ENCODE measurements around the gene ZNF319. TPM values are rescaled to one million over a fixed set of nuclear protein-coding genes. Genes with fewer than 3 reads are reported as not detected.
A peak's percentile ranks its signal among the peaks of the same experiment; 100 is the strongest.

The ZNF319 gene
- total and polyA plus RNA-seq, 5 experiments from 2014 or later, result 3.7 to 21.6 (median 10.7) TPM

DNA sequence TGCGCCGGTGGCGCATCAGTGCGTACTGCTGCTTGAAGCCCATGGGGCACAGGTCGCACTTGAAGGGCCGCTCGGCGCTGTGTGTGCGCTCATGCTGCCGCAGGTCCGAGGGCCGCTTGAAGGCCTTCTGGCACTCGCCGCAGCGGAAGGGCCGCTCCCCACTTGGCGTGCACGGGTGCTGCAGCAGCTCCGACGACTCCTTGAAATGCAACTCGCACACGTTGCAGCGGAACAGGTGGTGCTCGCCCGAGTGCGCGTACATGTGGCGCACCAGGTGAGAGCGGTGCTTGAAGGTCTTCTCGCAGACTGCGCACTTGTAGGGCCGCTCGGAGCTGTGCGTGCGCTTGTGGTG, 3.3 kb downstream of the ZNF319 start:
- Mint-ChIP-seq H3K4me3 (peak overlapping the region in 4 of 10 donors; percentile 31 to 84 (median 79)), H3K36me3 (peaks cover 0 to 20% (median 0%) of the 10 kb centered on the region in 3 donors)
- POLR2A ChIA-PET, result interaction anchor here (1.5 to 5.6 kb wide), 2 partner anchors 10 to 307 kb away, joined by 3 to 26 read pairs; no protein-coding TSS in a partner anchor

GRCh38 chr16:57996406-57997175, 3.9 kb downstream of the ZNF319 start:
- Mint-ChIP-seq H3K4me3 (peak overlapping the region in 3 of 10 donors; percentile 29 to 84 (median 31)), H3K4me1 (peaks cover 34 to 70% (median 55%) of the 10 kb centered on the region in 4 donors), H3K9me3 (no peaks in the 10 kb centered on the region), H3K27ac (peak overlapping the region in 4 of 10 donors; percentile 31 to 89 (median 63)), H3K27me3 (no peaks in the 10 kb centered on the region), H3K36me3 (peaks cover 0 to 20% (median 0%) of the 10 kb centered on the region in 3 donors)
- no peak for DNase-seq
- POLR2A ChIA-PET, result interaction anchor here (0.8 to 5.6 kb wide), 2 partner anchors 9 to 133 kb away, joined by 3 to 26 read pairs; partner anchors contain the start of gene CFAP20
- ATAC-seq, result no peak

More for the DNA sequence above, 3.3 kb downstream of the ZNF319 start:
- DNase-seq (no peak), ATAC-seq (no peak)
- Mint-ChIP-seq H3K27me3 (no peaks in the 10 kb centered on the region), H3K9me3 (no peaks in the 10 kb centered on the region), H3K4me1 (peaks cover 37 to 76% (median 60%) of the 10 kb centered on the region in 4 donors), H3K27ac (peak overlapping the region in 8 of 10 donors; percentile 19 to 93 (median 84))

DNA sequence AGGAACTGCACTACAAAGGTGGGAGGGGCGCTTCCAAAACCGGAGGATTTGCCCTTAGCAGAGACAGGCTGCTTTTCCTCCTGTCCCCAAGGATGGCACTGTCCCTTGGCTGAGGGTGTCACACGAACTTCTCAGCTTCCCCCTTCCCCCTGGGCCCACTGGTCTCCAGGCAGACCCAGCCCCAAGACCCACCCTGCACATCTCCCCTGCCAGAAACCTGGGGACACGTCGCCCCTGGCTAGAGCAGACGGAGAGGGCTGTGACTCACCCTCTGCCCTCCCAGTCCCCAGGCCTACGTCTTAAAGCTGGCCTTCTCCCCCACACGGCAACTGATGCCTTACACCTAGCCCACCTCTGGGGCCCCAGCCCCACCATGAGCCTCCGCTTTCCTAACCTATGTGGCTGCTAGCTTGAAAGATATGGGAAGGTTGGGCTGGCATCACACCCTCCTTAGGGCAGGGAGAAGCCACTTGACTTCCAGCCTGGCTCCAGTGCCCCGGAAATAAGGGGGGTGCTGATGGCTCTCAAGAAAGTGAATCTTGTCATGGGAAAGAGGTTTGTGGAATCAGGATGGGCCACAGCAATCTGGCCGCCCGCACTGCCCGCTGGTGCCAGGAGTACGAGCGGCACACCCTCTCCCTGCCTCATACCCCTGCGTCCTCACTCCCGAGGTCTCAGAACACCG, 4.6 kb downstream of the ZNF319 start:
- H3K27me3 Mint-ChIP-seq, result no peaks in the 10 kb centered on the region
- H3K4me1 Mint-ChIP-seq, result peaks cover 29 to 67% (median 50%) of the 10 kb centered on the region in 4 donors
- ATAC-seq, result no peak
- H3K27ac Mint-ChIP-seq, result peak overlapping the region; percentile 24 to 82 (median 74)
- H3K9me3 Mint-ChIP-seq, result no peaks in the 10 kb centered on the region
- H3K36me3 Mint-ChIP-seq, result peaks cover 0 to 20% (median 0%) of the 10 kb centered on the region in 3 donors
- peak overlapping the region in 1 of 10 donors; percentile 9 for H3K4me3 Mint-ChIP-seq
- POLR2A ChIA-PET, result interaction anchor here (0.8 kb wide), 2 partner anchors 9 to 133 kb away, joined by 3 read pairs; partner anchors contain the start of gene CFAP20
- no peak for DNase-seq

GRCh38 chr16:57994778-57995177, 5.7 kb downstream of the ZNF319 start:
- peak overlapping the region in 4 of 10 donors; percentile 7 to 75 (median 32) for H3K4me3 Mint-ChIP-seq
- H3K27me3 Mint-ChIP-seq, result no peaks in the 10 kb centered on the region
- H3K4me1 Mint-ChIP-seq, result peaks cover 31 to 67% (median 50%) of the 10 kb centered on the region in 4 donors
- DNase-seq (peak in 3 of 10 donors; percentile 16 to 21 (median 20)), ATAC-seq (no peak)
- no peaks in the 10 kb centered on the region for H3K9me3 Mint-ChIP-seq
- H3K27ac Mint-ChIP-seq, result peak overlapping the region; percentile 52 to 95 (median 84)
- POLR2A ChIA-PET, result no interaction called here
- peaks cover 0 to 20% (median 0%) of the 10 kb centered on the region in 3 donors for H3K36me3 Mint-ChIP-seq

DNA sequence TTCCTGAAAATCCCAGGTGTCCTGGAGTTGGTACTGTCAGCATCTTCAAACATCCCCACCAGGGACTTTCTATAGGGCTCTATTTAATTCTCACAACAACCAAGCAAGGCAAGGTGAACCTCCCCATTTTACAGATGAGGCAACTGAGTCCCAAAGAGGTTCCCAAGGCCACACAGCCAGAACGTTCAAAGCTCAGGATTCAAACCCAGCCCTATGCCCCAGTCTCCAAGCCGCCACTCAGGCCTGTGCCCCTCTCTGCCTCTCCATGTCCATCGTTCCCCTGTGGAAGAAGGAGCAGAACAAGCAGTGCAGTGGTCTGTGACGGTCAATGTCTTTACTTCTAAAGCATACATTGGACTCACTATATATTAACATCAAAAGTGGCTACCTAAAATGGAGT, 6.1 kb downstream of the ZNF319 start:
- no peak for DNase-seq
- Mint-ChIP-seq H3K4me3 (peak overlapping the region in 4 of 10 donors; percentile 16 to 75 (median 36)), H3K27ac (peak overlapping the region; percentile 52 to 95 (median 84)), H3K9me3 (no peaks in the 10 kb centered on the region), H3K27me3 (no peaks in the 10 kb centered on the region), H3K4me1 (peaks cover 31 to 65% (median 47%) of the 10 kb centered on the region in 4 donors), H3K36me3 (peaks cover 0 to 20% (median 0%) of the 10 kb centered on the region in 3 donors)
- POLR2A ChIA-PET, result no interaction called here
- no peak for ATAC-seq

DNA sequence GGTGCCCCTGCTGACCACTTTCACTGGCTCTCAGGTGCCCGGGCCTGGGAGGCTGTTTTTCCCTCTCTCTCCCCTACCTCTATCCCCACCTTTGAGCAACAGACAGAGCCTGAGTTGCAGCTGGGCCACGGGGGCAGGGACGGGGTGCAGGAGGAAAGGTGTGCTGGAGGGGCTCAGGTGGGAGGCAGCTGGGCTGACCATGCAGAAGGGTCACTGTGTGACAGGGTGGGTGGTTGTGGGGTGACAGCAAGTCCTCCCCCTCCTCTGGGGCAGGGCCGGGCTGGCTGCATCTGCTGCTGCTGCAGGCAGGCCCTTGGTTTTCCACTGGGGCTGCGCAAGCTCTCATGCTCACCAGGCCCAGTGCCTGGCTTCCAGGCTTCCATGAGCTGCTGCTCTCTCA, 6.6 kb downstream of the ZNF319 start:
- peaks cover 27 to 60% (median 43%) of the 10 kb centered on the region in 4 donors for H3K4me1 Mint-ChIP-seq

DNA sequence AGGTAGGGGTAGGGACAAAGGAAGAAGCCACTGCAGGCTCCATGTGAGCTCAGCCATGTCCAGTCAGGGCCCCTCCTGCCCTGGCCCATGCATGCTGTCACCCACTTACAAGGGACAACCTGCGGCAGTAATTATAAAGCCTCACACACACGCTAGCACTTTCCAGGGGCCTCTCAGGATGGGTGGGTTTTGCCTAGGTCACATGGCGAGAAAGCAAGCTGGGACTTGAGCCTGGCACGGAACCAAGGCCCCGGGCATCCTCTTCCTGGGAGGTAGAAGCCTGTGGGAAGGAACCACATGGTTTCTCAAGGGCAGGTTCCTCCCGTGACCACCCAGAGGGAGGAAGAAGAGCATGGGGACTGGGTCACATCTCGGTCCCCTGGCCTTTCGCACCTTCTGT, 7.0 kb downstream of the ZNF319 start:
- POLR2A ChIA-PET, result no interaction called here
- peak overlapping the region in 1 of 10 donors; percentile 71 for H3K4me3 Mint-ChIP-seq
- peaks cover 23 to 56% (median 39%) of the 10 kb centered on the region in 4 donors for H3K4me1 Mint-ChIP-seq
- ATAC-seq (no peak), DNase-seq (no peak)
- H3K27ac Mint-ChIP-seq, result peak overlapping the region in 3 of 10 donors; percentile 3 to 89 (median 75)
- H3K36me3 Mint-ChIP-seq, result peaks cover 0 to 20% (median 0%) of the 10 kb centered on the region in 3 donors
- no peaks in the 10 kb centered on the region for H3K9me3 Mint-ChIP-seq
- no peaks in the 10 kb centered on the region for H3K27me3 Mint-ChIP-seq

More for the DNA sequence above, 6.6 kb downstream of the ZNF319 start:
- DNase-seq (no peak), ATAC-seq (no peak)
- Mint-ChIP-seq H3K36me3 (peaks cover 0 to 20% (median 0%) of the 10 kb centered on the region in 3 donors), H3K27me3 (no peaks in the 10 kb centered on the region), H3K9me3 (no peaks in the 10 kb centered on the region), H3K4me3 (no peak overlapping the region), H3K27ac (peak overlapping the region in 5 of 10 donors; percentile 3 to 90 (median 80))
- POLR2A ChIA-PET, result no interaction called here

DNA sequence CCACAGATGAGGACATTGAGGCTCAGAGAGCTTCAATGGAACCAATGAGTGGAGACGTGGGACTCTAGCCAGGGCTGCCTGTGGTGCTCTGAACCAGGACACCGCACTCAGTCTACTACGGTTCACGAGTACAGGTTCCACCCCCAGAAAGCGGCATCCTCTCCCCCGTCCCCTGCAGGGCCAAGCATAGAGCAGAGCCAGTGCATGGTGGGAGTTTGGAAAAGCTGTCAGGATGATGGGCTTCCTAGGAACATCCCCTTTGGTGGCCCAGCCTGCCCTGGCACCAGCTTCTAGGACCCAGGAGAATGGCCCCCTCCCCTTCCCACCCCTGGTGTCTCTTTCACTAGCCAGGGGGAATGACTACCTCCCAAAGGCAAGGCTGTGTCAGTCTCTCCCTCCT, 8.4 kb downstream of the ZNF319 start:
- Mint-ChIP-seq H3K4me3 (no peak overlapping the region), H3K36me3 (peaks cover 0 to 9% (median 0%) of the 10 kb centered on the region in 3 donors), H3K27me3 (no peaks in the 10 kb centered on the region), H3K9me3 (no peaks in the 10 kb centered on the region), H3K27ac (peak overlapping the region in 6 of 10 donors; percentile 46 to 89 (median 81)), H3K4me1 (peaks cover 19 to 42% (median 28%) of the 10 kb centered on the region in 4 donors)
- ATAC-seq (no peak), DNase-seq (no peak)
- POLR2A ChIA-PET, result interaction anchor here (0.5 to 0.7 kb wide), 2 partner anchors 9 to 26 kb away, joined by 3 read pairs; no protein-coding TSS in a partner anchor

DNA sequence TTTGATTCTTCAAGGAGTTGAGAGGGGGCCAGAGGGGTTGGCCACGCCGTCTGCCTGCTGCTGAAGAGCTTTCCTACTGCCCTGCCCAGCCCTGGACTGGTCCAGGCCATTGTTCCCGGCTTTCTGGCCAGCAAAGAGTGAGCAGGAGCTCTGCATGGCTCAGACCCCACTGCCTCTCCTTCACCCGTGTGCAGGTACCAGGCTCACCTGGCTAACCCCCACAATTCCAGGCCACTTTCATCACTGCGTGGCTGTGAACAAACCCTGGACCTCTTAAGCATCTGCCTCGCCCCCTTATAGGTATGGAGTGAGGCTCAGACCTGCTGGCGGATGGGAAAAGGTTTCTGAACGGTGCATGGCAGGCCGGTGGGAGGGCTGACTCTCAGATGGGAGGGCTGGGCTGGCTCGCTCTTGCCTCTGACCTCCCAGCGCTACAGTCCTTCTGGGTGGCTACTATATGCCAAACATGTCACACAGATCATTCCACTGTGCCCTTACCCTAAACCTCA, 8.9 kb downstream of the ZNF319 start:
- Mint-ChIP-seq H3K4me3 (no peak overlapping the region), H3K27me3 (no peaks in the 10 kb centered on the region), H3K9me3 (no peaks in the 10 kb centered on the region), H3K27ac (peak overlapping the region in 7 of 10 donors; percentile 11 to 59 (median 37)), H3K36me3 (peaks cover 0 to 7% (median 0%) of the 10 kb centered on the region in 3 donors), H3K4me1 (peaks cover 19 to 42% (median 28%) of the 10 kb centered on the region in 4 donors)
- DNase-seq, result no peak
- POLR2A ChIA-PET, result interaction anchor here (0.5 kb wide), 1 partner anchor 26 kb away, joined by 3 read pairs; no protein-coding TSS in a partner anchor
- ATAC-seq, result no peak

GRCh38 chr16:57988929-57989328, 11.5 kb downstream of the ZNF319 start:
- ATAC-seq, result no peak
- Mint-ChIP-seq H3K27ac (peak overlapping the region in 4 of 10 donors; percentile 53 to 82 (median 60)), H3K36me3 (no peaks in the 10 kb centered on the region), H3K4me1 (peaks cover 11 to 35% (median 26%) of the 10 kb centered on the region in 4 donors), H3K27me3 (no peaks in the 10 kb centered on the region), H3K4me3 (no peak overlapping the region), H3K9me3 (no peaks in the 10 kb centered on the region)
- no peak for DNase-seq
- POLR2A ChIA-PET, result interaction anchor here (0.7 to 4.7 kb wide), 2 partner anchors 11 to 82 kb away, joined by 3 to 26 read pairs; partner anchors contain the start of genes USB1 and ZNF319

GRCh38 chr16:57987441-57988177, 12.9 kb downstream of the ZNF319 start:
- DNase-seq (no peak), ATAC-seq (no peak)
- Mint-ChIP-seq H3K9me3 (no peaks in the 10 kb centered on the region), H3K4me3 (peak overlapping the region in 1 of 10 donors; percentile 8), H3K4me1 (peaks cover 8 to 27% (median 21%) of the 10 kb centered on the region in 4 donors), H3K27ac (peak overlapping the region in 4 of 10 donors; percentile 10 to 86 (median 50)), H3K27me3 (no peaks in the 10 kb centered on the region), H3K36me3 (no peaks in the 10 kb centered on the region)
- POLR2A ChIA-PET, result interaction anchor here (0.9 to 4.7 kb wide), 2 partner anchors 8 to 12 kb away, joined by 3 to 26 read pairs; partner anchors contain the start of genes USB1 and ZNF319
